T-helper 2 cell treated with Interferon-gamma antibody and Interleukin-4, amounts not matched to agents 5 μg/mL and 100 μg/mL, for 36 hours (primary cell): Measurements from ENCODE around the gene TM2D1.
"Not testable (repeated sequence)": the region's sequence is repeated elsewhere in the genome, so short reads cannot be mapped to it uniquely, and the experiment has no call there.

Source experiments
- DNase-seq: peaks from one replicate; pipeline ENCODE4 v3.0.0; 2021; ENCODE audit warnings: low spot score
- H3K27ac Mint-ChIP-seq: one replicate; pipeline ENCODE4 v1.8.0; 2021; ENCODE audit warnings: mild to moderate bottlenecking, mixed read lengths
- H3K27me3 Mint-ChIP-seq: one replicate; pipeline ENCODE4 v1.8.0; 2021; ENCODE audit warnings: low read depth, mixed read lengths
- H3K36me3 Mint-ChIP-seq: one replicate; pipeline ENCODE4 v1.8.0; 2021; ENCODE audit warnings: low read depth, mixed read lengths
- H3K4me1 Mint-ChIP-seq: one replicate; pipeline ENCODE4 v1.8.0; 2021; ENCODE audit warnings: low read depth, mixed read lengths
- H3K4me3 Mint-ChIP-seq: one replicate; pipeline ENCODE4 v1.8.0; 2022; ENCODE audit warnings: mild to moderate bottlenecking, moderate library complexity, mixed read lengths
- H3K9me3 Mint-ChIP-seq: one replicate; pipeline ENCODE4 v1.8.0; 2021; ENCODE audit warnings: mixed read lengths

The TM2D1 gene

GRCh38 chr1:61692155-61692800 lies 32.7 kb downstream of the TM2D1 start:
- H3K9me3 Mint-ChIP-seq, result no peaks in the 10 kb centered on the region
- H3K36me3 Mint-ChIP-seq, result peaks cover 27% of the 10 kb centered on the region
- no peak overlapping the region for H3K27ac Mint-ChIP-seq
- no peaks in the 10 kb centered on the region for H3K4me1 Mint-ChIP-seq
- no peak for DNase-seq
- no peak overlapping the region for H3K4me3 Mint-ChIP-seq
- no peaks in the 10 kb centered on the region for H3K27me3 Mint-ChIP-seq

GRCh38 chr1:61687901-61688300 lies 37.0 kb downstream of the TM2D1 start:
- no peaks in the 10 kb centered on the region for H3K9me3 Mint-ChIP-seq
- H3K36me3 Mint-ChIP-seq, result peaks cover 10% of the 10 kb centered on the region
- H3K27ac Mint-ChIP-seq, result no peak overlapping the region

GRCh38 chr1:61682891-61683290 lies 42.0 kb downstream of the TM2D1 start:
- H3K36me3 Mint-ChIP-seq, result peaks cover 22% of the 10 kb centered on the region
- H3K4me3 Mint-ChIP-seq, result no peak overlapping the region
- DNase-seq, result no peak
- no peak overlapping the region for H3K27ac Mint-ChIP-seq
- H3K9me3 Mint-ChIP-seq, result no peaks in the 10 kb centered on the region
- H3K27me3 Mint-ChIP-seq, result no peaks in the 10 kb centered on the region
- H3K4me1 Mint-ChIP-seq, result no peaks in the 10 kb centered on the region

More at GRCh38 chr1:61687901-61688300, 37.0 kb downstream of the TM2D1 start:
- no peak overlapping the region for H3K4me3 Mint-ChIP-seq
- H3K27me3 Mint-ChIP-seq, result no peaks in the 10 kb centered on the region
- no peak for DNase-seq
- no peaks in the 10 kb centered on the region for H3K4me1 Mint-ChIP-seq

- Mint-ChIP-seq H3K36me3 (peaks cover 22% of the 10 kb centered on the region), H3K27ac (no peak overlapping the region), H3K4me1 (no peaks in the 10 kb centered on the region)
Observed at GRCh38 chr1:61680500-61680899, 44.4 kb downstream of the TM2D1 start.

GRCh38 chr1:61676881-61677280 lies 48.1 kb downstream of the TM2D1 start:
- H3K27ac Mint-ChIP-seq, H3K4me3 Mint-ChIP-seq, H3K27me3 Mint-ChIP-seq, DNase-seq, H3K4me1 Mint-ChIP-seq, H3K9me3 Mint-ChIP-seq: not testable (repeated sequence)
- H3K36me3 Mint-ChIP-seq, result peaks cover 15% of the 10 kb centered on the region

More at GRCh38 chr1:61680500-61680899, 44.4 kb downstream of the TM2D1 start:
- Mint-ChIP-seq H3K27me3 (no peaks in the 10 kb centered on the region), H3K9me3 (no peaks in the 10 kb centered on the region), H3K4me3 (no peak overlapping the region)
- DNase-seq, result no peak

GRCh38 chr1:61674221-61674620 lies 50.7 kb downstream of the TM2D1 start:
- Mint-ChIP-seq H3K4me1 (no peaks in the 10 kb centered on the region), H3K36me3 (peaks cover 3% of the 10 kb centered on the region), H3K4me3 (no peak overlapping the region), H3K9me3 (no peaks in the 10 kb centered on the region), H3K27ac (no peak overlapping the region), H3K27me3 (no peaks in the 10 kb centered on the region)
- DNase-seq, result no peak

- Mint-ChIP-seq H3K36me3 (no peaks in the 10 kb centered on the region), H3K4me1 (no peaks in the 10 kb centered on the region), H3K27me3 (no peaks in the 10 kb centered on the region), H3K4me3 (no peak overlapping the region), H3K9me3 (no peaks in the 10 kb centered on the region), H3K27ac (no peak overlapping the region)
- DNase-seq, result no peak
Observed at GRCh38 chr1:61672376-61672775, 52.6 kb downstream of the TM2D1 start.

GRCh38 chr1:61670445-61670844 lies 54.5 kb downstream of the TM2D1 start:
- H3K9me3 Mint-ChIP-seq, result no peaks in the 10 kb centered on the region
- H3K4me3 Mint-ChIP-seq, result no peak overlapping the region
- DNase-seq, result no peak
- H3K36me3 Mint-ChIP-seq, result no peaks in the 10 kb centered on the region
- no peaks in the 10 kb centered on the region for H3K4me1 Mint-ChIP-seq
- no peaks in the 10 kb centered on the region for H3K27me3 Mint-ChIP-seq
- no peak overlapping the region for H3K27ac Mint-ChIP-seq

GRCh38 chr1:61670016-61670415 lies 54.9 kb downstream of the TM2D1 start:
- Mint-ChIP-seq H3K9me3 (no peaks in the 10 kb centered on the region), H3K36me3 (no peaks in the 10 kb centered on the region), H3K4me1 (no peaks in the 10 kb centered on the region), H3K27ac (no peak overlapping the region), H3K4me3 (no peak overlapping the region), H3K27me3 (no peaks in the 10 kb centered on the region)
- DNase-seq, result no peak

GRCh38 chr1:61659061-61659460 lies 65.9 kb downstream of the TM2D1 start:
- H3K9me3 Mint-ChIP-seq, result no peaks in the 10 kb centered on the region
- no peak overlapping the region for H3K4me3 Mint-ChIP-seq
- no peaks in the 10 kb centered on the region for H3K36me3 Mint-ChIP-seq
- H3K27me3 Mint-ChIP-seq, result peaks cover 2% of the 10 kb centered on the region
- no peak overlapping the region for H3K27ac Mint-ChIP-seq
- no peaks in the 10 kb centered on the region for H3K4me1 Mint-ChIP-seq
- DNase-seq, result no peak

- H3K36me3 Mint-ChIP-seq, result no peaks in the 10 kb centered on the region
- H3K27me3 Mint-ChIP-seq, result peaks cover 2% of the 10 kb centered on the region
- H3K9me3 Mint-ChIP-seq, result no peaks in the 10 kb centered on the region
- no peak overlapping the region for H3K4me3 Mint-ChIP-seq
- H3K27ac Mint-ChIP-seq, result no peak overlapping the region
- no peak for DNase-seq
- no peaks in the 10 kb centered on the region for H3K4me1 Mint-ChIP-seq
Observed at GRCh38 chr1:61655453-61655852, 69.5 kb downstream of the TM2D1 start.

- Mint-ChIP-seq H3K4me1 (no peaks in the 10 kb centered on the region), H3K27ac (no peak overlapping the region), H3K4me3 (no peak overlapping the region), H3K9me3 (no peaks in the 10 kb centered on the region), H3K27me3 (peaks cover 2% of the 10 kb centered on the region), H3K36me3 (no peaks in the 10 kb centered on the region)
- no peak for DNase-seq
Observed at GRCh38 chr1:61654067-61654466, 70.9 kb downstream of the TM2D1 start.

GRCh38 chr1:61648983-61649742 lies 75.8 kb downstream of the TM2D1 start:
- no peak for DNase-seq
- Mint-ChIP-seq H3K27me3 (no peaks in the 10 kb centered on the region), H3K4me3 (no peak overlapping the region), H3K27ac (no peak overlapping the region), H3K9me3 (no peaks in the 10 kb centered on the region), H3K4me1 (no peaks in the 10 kb centered on the region), H3K36me3 (no peaks in the 10 kb centered on the region)

- peaks cover 2% of the 10 kb centered on the region for H3K27me3 Mint-ChIP-seq
- H3K9me3 Mint-ChIP-seq, result no peaks in the 10 kb centered on the region
- no peaks in the 10 kb centered on the region for H3K4me1 Mint-ChIP-seq
- no peak for DNase-seq
- H3K36me3 Mint-ChIP-seq, result no peaks in the 10 kb centered on the region
- no peak overlapping the region for H3K4me3 Mint-ChIP-seq
- no peak overlapping the region for H3K27ac Mint-ChIP-seq
Observed at GRCh38 chr1:61647142-61647541, 77.8 kb downstream of the TM2D1 start.
